HG03565 (cell line): ENCODE data around the gene MAP1LC3A.
A peak's percentile ranks its signal among the peaks of the same experiment; 100 is the strongest.
"Not testable (repeated sequence)": the region's sequence is repeated elsewhere in the genome, so short reads cannot be mapped to it uniquely, and the experiment has no call there.

Experiments used
- ATAC-seq: cut with Tn5 transposase; IDR thresholded peaks from one replicate; pipeline ENCODE4 v1.9.1; 2021; ENCODE audit warnings: mild to moderate bottlenecking, moderate library complexity; ENCODE audit not compliant: unreplicated experiment

Gene MAP1LC3A

GRCh38 chr20:34558320-34559218 lies at the start of gene MAP1LC3A:
MAP1LC3A (plus strand) TSS chr20:34558718; CDS start chr20:34558869, 151 bp downstream.
- peak; percentile 49 for ATAC-seq

DNA sequence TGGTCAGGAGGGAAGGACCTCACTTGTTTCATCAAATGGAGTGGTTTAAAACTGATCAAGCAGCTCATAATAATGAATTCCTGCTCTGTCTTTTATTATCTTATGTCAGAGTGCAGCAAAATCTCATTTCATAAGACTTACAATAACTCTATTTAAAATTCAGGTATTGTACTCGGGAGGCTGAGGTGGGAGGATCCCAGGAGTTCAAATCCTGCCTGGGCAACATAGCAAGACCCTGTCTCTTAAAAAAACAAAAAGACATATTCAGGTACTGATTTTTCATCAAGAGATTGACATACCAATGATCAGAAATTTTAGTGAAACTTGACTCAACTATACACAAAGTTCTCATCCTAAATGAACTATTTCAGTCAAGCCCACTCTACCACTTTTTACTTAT lies 47.9 kb upstream of the MAP1LC3A start:
- no peak for ATAC-seq

GRCh38 chr20:34511891-34512265 lies 46.6 kb upstream of the MAP1LC3A start:
- ATAC-seq, result no peak

DNA sequence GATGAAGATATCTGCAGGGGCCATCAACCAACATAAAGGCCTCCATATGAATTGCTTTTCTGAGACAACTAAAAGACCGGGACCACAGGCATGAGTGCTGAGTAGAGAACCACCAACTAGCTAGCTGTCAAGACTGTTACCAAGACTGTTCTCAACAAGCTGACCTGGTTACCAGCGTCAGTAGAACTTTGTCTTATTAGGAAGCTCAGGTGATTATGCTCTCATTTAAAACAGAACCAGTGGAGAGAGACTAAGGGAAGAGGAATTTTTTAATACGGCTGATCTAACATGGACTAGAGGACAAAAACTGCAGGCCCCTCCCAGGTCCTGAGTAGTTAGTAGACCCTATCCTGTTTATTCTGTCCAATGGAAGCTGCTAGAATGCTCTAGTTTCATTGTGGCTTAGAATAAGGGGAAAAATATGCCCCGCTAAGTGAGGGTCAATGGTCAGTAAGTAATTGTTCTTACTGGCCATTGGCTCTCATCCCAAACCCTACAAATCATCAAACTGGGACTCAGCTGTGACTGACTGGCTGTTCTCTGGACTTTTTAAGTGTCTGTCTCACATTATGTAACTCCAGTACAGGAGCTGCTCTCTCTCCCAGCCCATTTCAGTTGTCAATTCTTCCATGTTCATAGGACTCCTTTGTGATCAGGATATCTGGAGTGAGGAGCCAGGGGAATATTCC lies 46.1 kb upstream of the MAP1LC3A start:
- no peak for ATAC-seq

GRCh38 chr20:34512955-34513419 lies 45.5 kb upstream of the MAP1LC3A start:
- no peak for ATAC-seq

- ATAC-seq, result not testable (repeated sequence)
Observed at GRCh38 chr20:34514034-34514433, 44.5 kb upstream of the MAP1LC3A start.

- ATAC-seq, result no peak
Observed at GRCh38 chr20:34514897-34515483, 43.5 kb upstream of the MAP1LC3A start.

DNA sequence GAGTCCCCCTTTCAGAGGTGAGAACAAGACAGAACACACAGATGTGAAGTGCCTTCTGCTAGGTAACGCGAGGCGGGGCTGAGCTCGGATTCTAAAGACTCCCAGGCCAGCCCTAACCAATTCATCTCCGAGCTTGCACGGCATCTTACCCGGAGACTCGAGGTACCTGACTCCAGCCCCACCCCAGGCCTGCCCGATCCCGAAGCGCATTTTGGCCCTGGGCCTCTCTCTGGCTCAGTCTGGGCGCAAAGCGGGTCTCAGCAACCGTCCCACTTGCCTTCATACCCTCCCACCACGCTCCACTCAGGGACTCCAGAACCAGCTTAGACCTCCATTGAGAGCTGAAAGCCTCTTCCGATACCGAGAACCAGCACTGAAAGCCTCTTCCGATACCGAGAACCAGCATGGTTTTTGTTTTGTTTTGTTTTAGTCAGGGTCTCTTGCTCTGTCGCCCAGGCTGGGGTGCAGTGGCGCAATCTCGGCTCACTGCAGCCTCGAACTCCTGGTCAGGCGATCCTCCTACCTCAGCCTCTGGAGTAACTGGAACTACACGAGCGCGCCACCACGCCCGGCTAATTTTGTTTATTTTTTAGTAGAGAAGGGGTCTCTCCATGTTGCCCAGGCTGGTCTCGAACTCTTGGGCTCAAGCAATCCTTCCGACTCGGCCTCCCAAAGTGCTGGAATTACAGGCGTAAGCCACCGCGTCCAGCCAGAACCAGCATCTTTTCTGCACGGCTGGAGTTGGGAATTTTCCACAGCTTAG lies 42.9 kb upstream of the MAP1LC3A start:
- peak; percentile 34 for ATAC-seq

DNA sequence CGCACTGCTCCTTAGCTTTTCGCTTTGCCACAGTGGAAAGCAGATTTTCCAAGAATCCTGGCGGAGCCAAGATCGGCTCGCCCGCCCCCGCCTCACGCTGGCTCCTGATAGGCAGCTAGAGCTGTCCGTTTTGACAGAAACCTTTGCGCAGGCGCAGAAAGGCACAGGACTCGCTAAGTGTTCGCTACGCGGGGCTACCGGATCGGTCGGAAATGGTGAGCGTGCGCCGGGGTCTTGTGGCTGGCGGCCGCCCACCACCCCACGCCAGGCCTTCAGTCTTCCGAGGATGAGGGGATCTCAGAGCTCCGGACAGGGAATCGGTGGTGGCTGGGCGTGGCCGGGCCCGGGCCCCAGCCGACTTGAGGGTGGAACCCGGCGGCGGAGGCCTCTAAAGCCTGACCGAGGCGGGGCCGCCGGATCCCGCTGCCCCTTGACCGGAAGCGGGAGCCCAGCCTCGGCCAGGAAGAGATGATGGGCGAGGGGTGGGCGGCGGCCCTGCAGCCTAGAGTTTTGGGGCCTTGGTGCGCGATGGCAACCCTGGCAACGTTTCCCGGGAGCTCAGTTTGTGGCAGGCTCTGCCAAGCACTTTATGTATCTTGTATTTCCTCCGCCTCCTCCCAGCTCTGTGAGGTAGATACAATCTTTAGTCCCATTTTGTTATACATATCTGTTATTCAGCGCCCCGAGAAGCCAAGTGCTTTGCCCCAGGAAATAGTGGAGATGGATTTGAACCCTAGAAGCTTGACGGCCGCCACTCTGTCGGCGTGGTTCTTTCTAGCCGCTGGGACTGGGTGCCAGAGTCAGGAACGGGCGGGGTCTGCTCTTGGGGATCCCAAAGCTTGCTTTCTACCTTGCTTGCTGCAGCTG lies 42.0 kb upstream of the MAP1LC3A start, which contains the start of gene DYNLRB1:
Gene DYNLRB1, plus strand, starts transcription at position 176 of the 867 bp plus-strand sequence. Its CDS starts 37 bp downstream, at position 213.
- ATAC-seq, result peak; percentile 56

DNA sequence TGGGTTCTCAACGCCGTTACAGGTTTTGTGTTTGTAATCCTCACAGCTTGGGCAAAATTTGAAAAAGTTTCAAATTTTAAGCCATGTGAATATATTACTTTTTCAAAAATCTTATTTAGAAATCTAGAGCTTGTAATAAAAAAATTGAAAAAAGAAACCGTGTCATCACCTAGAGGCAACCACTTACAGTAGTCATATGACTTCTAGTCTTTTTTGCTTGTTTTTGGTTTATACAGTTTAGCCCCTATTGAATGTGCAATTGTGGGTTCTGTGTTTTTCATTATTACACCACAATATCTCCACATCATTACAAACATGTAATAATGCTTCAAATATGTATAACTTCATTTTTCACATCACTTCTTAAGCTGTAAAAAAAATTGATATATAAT lies 41.4 kb upstream of the MAP1LC3A start:
- no peak for ATAC-seq

DNA sequence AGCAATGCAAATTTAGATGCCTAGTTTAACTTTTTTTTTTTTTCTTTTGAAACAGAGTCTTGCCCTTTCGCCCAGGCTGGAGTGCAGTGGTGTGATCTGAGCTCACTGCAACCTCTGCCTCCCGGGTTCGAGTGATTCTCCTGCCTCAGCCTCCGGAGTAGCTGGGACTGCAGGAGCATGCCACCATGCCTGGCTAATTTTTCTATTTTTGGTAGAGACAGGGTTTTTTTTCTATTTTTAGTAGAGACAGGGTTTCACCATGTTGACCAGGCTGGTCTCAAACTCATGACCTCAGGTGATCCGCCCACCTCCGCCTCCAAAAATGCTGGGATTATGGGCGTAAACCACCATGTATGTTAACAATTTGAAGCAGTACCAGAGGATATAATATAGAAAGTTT lies 39.7 kb upstream of the MAP1LC3A start:
- not testable (repeated sequence) for ATAC-seq

DNA sequence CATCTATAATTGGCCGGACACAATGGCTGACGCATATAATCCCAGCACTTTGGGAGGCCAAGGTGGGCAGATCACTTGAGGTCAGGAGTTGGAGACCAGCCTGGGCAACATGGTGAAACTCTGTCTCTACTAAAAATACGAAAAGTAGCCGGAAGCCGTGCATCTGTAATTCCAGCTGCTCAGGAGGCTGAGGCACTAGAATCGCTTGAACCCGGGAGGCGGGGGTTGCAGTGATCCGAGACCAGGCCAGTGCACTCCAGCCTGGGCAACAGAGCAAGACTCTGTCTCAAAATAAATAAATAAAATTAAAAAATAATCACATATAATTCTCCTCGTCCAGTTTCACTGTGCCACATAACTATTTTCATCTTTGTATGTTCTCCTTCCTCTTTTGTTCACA lies 38.7 kb upstream of the MAP1LC3A start:
- not testable (repeated sequence) for ATAC-seq

DNA sequence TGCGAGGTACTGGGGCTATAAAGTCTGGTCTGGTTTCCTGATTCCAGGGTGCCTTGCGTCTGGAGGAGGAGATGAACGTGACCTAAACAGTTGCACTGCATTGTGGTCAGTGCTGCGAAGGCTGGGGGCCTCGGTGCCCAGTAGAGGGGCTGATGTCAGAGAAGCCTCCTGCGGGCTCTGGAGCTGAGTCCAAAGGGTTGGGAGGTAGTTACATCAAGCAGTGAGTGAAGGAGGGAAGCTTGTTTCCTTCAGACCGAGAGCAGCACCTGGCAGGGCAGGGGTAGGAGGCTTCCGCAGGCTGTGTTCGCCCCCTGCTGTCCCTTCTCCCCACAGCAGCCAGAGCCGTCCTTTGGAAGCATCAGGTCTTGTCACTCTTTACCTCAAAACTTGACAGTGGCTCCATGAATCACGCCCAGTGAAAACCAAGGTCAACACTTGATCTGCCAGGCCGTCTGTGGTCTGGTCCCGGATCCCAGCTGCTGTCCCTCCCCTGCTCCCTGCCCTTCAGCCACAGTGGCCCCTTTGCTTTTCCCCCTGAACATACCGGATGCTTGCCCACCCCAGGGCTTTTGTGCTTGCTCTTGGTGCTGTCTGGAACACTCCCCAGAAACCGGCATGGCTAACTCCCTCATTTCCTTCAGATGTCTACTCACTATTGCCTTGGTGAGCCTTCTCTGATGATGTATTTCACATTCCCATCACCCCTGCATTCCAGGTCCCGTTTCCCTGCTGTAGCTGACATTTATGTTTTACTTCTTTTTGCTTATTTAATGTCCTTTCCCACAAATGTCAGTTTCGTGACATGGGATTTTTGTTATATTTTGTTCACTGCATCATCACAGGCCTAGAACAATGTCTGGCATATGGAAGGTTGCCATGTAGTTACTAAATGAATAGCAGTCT lies 35.3 kb upstream of the MAP1LC3A start:
- no peak for ATAC-seq

- no peak for ATAC-seq
Observed at GRCh38 chr20:34524426-34524825, 34.1 kb upstream of the MAP1LC3A start.

DNA sequence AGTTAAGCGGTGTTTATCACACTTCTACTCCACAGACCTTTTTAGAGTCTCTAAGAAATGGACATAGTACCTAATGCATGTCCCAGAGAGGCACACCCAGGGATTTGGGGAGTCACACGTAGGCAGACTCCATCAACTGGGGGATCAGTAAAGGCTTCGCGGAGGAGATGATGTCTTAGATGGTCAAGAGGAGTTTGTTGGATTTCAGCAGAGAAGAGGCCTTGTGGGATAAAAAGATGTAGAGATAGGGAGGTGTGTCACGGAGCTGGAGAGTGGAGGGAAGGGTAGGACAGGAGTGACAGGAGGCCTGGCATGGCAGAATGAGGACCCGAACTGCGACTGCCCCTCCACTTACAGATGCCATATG lies 33.2 kb upstream of the MAP1LC3A start:
- ATAC-seq, result no peak

DNA sequence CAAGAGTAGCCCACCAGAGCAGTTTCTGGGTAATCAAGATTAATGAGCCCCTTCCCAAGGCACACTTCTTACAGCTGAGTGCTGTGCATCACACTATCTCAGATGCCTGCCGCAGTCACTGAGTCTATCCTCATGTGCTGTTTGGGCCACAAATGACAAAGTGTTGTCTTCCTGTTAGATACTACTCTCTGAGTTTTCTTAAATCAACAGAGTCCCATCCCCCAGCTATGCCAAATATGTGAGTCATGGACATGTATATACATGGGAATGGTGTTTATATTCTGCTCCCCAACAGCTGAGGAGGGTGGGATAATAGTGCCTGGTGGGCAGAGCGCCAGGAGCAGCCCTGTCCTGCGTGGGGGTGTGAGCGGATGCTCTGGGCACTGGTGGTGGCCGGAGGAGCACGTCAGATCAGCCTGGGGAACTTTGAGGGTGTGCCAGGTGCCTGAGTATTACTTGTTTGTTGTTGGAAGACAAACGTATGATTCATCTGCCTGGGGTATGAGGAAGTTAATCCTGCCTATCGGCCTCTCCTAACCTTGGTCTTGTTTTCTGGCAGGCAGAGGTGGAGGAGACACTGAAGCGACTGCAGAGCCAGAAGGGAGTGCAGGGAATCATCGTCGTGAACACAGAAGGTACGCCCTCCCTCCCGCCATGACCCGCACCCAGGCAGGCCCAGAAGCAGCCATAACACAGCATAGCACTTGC lies 32.7 kb upstream of the MAP1LC3A start:
- ATAC-seq, result no peak

DNA sequence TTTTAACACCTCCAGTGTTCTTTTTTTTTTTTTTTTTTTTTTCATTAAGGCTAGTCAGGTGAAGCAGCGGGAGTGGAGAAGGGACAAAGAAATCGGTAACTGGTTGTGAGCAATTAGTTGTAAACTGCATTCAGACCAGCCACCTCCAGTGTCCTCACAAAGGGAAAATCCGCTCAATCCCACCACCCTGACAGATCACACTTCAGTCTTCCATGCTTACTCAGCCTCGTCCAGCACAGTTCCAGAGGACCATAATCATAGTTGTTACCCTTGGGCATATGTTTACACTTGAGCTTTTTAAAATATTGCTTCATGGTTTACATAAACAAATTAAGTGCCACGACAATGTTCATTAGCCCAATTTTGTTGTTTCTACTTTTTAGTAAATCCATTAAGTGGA lies 32.1 kb upstream of the MAP1LC3A start:
- no peak for ATAC-seq

DNA sequence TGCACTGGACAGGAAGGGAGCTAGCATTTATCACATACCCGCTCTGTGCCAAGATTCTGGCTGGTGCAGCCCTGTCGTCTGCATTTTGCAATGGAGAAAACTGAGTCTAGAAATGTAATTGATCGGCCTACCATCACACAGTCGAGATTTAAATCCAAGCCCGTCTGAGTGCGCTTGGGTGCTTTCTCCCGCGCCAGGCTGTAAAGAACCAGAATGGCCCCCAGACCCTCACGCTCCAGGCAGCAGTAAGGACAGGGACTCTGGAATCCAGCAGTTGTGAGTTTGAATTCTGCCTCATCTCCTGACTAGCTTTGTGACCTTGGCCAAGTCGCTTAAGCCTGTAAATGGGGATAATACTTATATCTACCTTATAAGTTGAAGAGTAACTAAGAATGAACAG lies 31.5 kb upstream of the MAP1LC3A start:
- ATAC-seq, result no peak
